HG03108 (cell line): ENCODE results near the gene PSMB10.

Source experiments
- ATAC-seq: cut with Tn5 transposase; IDR thresholded peaks from one replicate; pipeline ENCODE4 v1.9.1; 2021; ENCODE audit warnings: moderate library complexity; ENCODE audit not compliant: unreplicated experiment

PSMB10 gene

GRCh38 chr16:67897231-67897630 is 39.4 kb downstream of the PSMB10 start:
- no peak for ATAC-seq

GRCh38 chr16:67893743-67894399 is 42.8 kb downstream of the PSMB10 start:
- no peak for ATAC-seq

GRCh38 chr16:67892899-67893742 is 43.5 kb downstream of the PSMB10 start, which contains the start of gene PSKH1:
Gene PSKH1 (plus strand): TSS chr16:67893254. CDS start chr16:67908750, 15,496 bp downstream.
- peak; percentile 89 for ATAC-seq

GRCh38 chr16:67892375-67892774 is 44.3 kb downstream of the PSMB10 start:
- ATAC-seq = no peak

- ATAC-seq = no peak
Observed at GRCh38 chr16:67888331-67888730, 48.3 kb downstream of the PSMB10 start.

GRCh38 chr16:67886387-67886786 is 50.3 kb downstream of the PSMB10 start:
- ATAC-seq = no peak

- ATAC-seq = no peak
Observed at GRCh38 chr16:67885976-67886375, 50.7 kb downstream of the PSMB10 start.

GRCh38 chr16:67885545-67885944 is 51.1 kb downstream of the PSMB10 start:
- no peak for ATAC-seq

GRCh38 chr16:67884684-67885083 is 52.0 kb downstream of the PSMB10 start, which contains the start of gene NRN1L:
Gene NRN1L (plus strand): TSS chr16:67884885. CDS start chr16:67884904, 19 bp downstream.
- ATAC-seq = no peak
